Thyroid gland (tissue), 4 donors: ENCODE results near the gene IFT122.

Experiments
- CTCF ChIP-seq, 6 experiments: fragments of 200-600 bp in 3 of 6; fragments of 450-650 bp in 3 of 6; sonication (generic) in 3 of 6; IDR thresholded peaks; one replicate each; pipeline ENCODE4 v1.5.1; 2016 to 2019; ENCODE audit warnings: antibody characterized with exemption in 6 of 6, mild to moderate bottlenecking in 2 of 6, inconsistent platforms in 1 of 6, moderate library complexity in 1 of 6
- POLR2A ChIP-seq, 2 donors: fragments of 450-650 bp; IDR thresholded peaks; one replicate each; pipeline ENCODE4 v1.6.1; 2017; ENCODE audit warnings: antibody characterized with exemption in 2 of 2, mild to moderate bottlenecking in 2 of 2, moderate library complexity in 1 of 2

- TF ChIP-seq CTCF (IDR thresholded peaks at IDR 0.05): no peak
- no peak for TF ChIP-seq POLR2A (IDR thresholded peaks at IDR 0.05)
Measured at GRCh38 chr3:129461461-129462146, 21.6 kb downstream of the IFT122 start.
